Keratinocyte (primary cell): ENCODE data around the gene ALX1. TPM values are rescaled to one million over a fixed set of nuclear protein-coding genes. Genes with fewer than 3 reads are reported as not detected.

Source experiments
- DNase-seq: peaks from one replicate; pipeline ENCODE4 v3.0.0-alpha.2; 2011; ENCODE audit warnings: low read depth, missing footprints, low spot score
- FAIRE-seq: peaks from 2 replicates; lab custom pipeline; 2011; peaks lifted over from hg19 to GRCh38; lab: Jason Lieb, UNC
- H2AFZ ChIP-seq: 2 replicates; pipeline ENCODE4 v1.6.0; 2012; ENCODE audit warnings: low read length, control low read depth, inconsistent platforms; ENCODE audit not compliant: control insufficient read depth
- H3K27ac ChIP-seq: 2 replicates; pipeline ENCODE4 v1.5.1; 2011; ENCODE audit warnings: low read length; ENCODE audit not compliant: control insufficient read depth, insufficient read depth
- H3K27me3 ChIP-seq: 3 replicates; pipeline ENCODE4 v1.6.0; 2011; ENCODE audit warnings: low read length; ENCODE audit not compliant: control insufficient read depth, insufficient read depth; ENCODE audit errors: extremely low read depth
- H3K36me3 ChIP-seq, 2 experiments: 2 replicates in 1 of 2; 3 replicates in 1 of 2; pipeline ENCODE4 v1.5.1; 2011; ENCODE audit warnings: low read length in 2 of 2, mild to moderate bottlenecking in 1 of 2; ENCODE audit not compliant: control insufficient read depth in 2 of 2, insufficient read depth in 2 of 2; ENCODE audit errors: extremely low read depth in 1 of 2
- H3K4me1 ChIP-seq: 3 replicates; pipeline ENCODE4 v1.5.1; 2011; ENCODE audit warnings: low read length; ENCODE audit not compliant: control insufficient read depth, insufficient read depth; ENCODE audit errors: extremely low read depth
- H3K4me2 ChIP-seq: 3 replicates; pipeline ENCODE4 v1.6.0; 2011; ENCODE audit warnings: low read depth, low read length; ENCODE audit not compliant: control insufficient read depth, insufficient read depth; ENCODE audit errors: extremely low read depth
- H3K4me3 ChIP-seq, 3 experiments: fragments of 200-600 bp in 1 of 3; sonication (generic) in 1 of 3; 2 replicates in 2 of 3; 3 replicates in 1 of 3; pipeline ENCODE4 v1.5.1; 2011 to 2016; ENCODE audit warnings: low read length in 3 of 3, mild to moderate bottlenecking in 3 of 3, control low read depth in 2 of 3, inconsistent platforms in 1 of 3, low read depth in 1 of 3, mixed read lengths in 1 of 3, mixed run types in 1 of 3, moderate library complexity in 1 of 3; ENCODE audit not compliant: control insufficient read depth in 2 of 3, insufficient read depth in 2 of 3; ENCODE audit errors: extremely low read depth in 1 of 3
- H3K79me2 ChIP-seq: 2 replicates; pipeline ENCODE4 v1.6.0; 2012; ENCODE audit warnings: low read length; ENCODE audit not compliant: control insufficient read depth, insufficient read depth
- H3K9ac ChIP-seq: 3 replicates; pipeline ENCODE4 v1.6.0; 2011; ENCODE audit warnings: low read length; ENCODE audit not compliant: control insufficient read depth, insufficient read depth; ENCODE audit errors: extremely low read depth
- H3K9me1 ChIP-seq: 3 replicates; pipeline ENCODE4 v1.6.0; 2011; ENCODE audit warnings: low read length; ENCODE audit not compliant: control insufficient read depth, insufficient read depth; ENCODE audit errors: extremely low read depth
- H3K9me3 ChIP-seq: 2 replicates; pipeline ENCODE4 v1.5.1; 2012; ENCODE audit warnings: low read depth, low read length; ENCODE audit not compliant: control insufficient read depth
- H4K20me1 ChIP-seq: 3 replicates; pipeline ENCODE4 v1.6.0; 2011; ENCODE audit warnings: low read length; ENCODE audit not compliant: control insufficient read depth, insufficient read depth; ENCODE audit errors: extremely low read depth
- CTCF ChIP-seq, 3 experiments: IDR thresholded peaks in 1 of 3; conservative IDR thresholded peaks in 1 of 3; optimal IDR thresholded peaks in 1 of 3; 2 replicates in 2 of 3; 3 replicates in 1 of 3; pipeline versions ENCODE3 to v1.5.1; 2011; ENCODE audit warnings: low read length in 3 of 3, mild to moderate bottlenecking in 3 of 3, moderate library complexity in 2 of 3, control low read depth in 1 of 3, inconsistent platforms in 1 of 3; ENCODE audit not compliant: insufficient read depth in 2 of 3; ENCODE audit errors: extremely low read depth in 1 of 3
- EZH2 ChIP-seq: IDR thresholded peaks from one replicate; pipeline ENCODE4 v1.6.1; 2012; ENCODE audit warnings: inconsistent platforms, mild to moderate bottlenecking, low read length, moderate library complexity
- dilution Hi-C: fragments of 300-500 bp; cut with MboI; formaldehyde crosslinking; loops from one replicate; pipeline ENCODE4 v1.7.0; 2020; ENCODE audit warnings: low sequenced_read_pairs; ENCODE audit not compliant: extremely low pct_ligation_motif_present
- polyA plus RNA-seq, 5 experiments: library from polyadenylated mRNA; depleted of rRNA in 3 of 5; stranded (reverse) in 3 of 5; stranded (forward) in 1 of 5; unstranded in 1 of 5; fragments of >200 nt; gene quantifications; 1 replicate in 1 of 5; 2 replicates in 3 of 5; 3 replicates in 1 of 5; pipeline versions ENCODE4 v1.2.1 to v1.2.3, GENCODE V29; 2011 to 2012; ENCODE audit warnings: missing spikeins in 2 of 5, low read depth in 1 of 5, low replicate concordance in 1 of 5

ALX1 gene
- polyA plus RNA-seq, 1 donor (not counting 4 experiments of a cell fraction or from before 2014, with no cell fraction given): not detected

DNA sequence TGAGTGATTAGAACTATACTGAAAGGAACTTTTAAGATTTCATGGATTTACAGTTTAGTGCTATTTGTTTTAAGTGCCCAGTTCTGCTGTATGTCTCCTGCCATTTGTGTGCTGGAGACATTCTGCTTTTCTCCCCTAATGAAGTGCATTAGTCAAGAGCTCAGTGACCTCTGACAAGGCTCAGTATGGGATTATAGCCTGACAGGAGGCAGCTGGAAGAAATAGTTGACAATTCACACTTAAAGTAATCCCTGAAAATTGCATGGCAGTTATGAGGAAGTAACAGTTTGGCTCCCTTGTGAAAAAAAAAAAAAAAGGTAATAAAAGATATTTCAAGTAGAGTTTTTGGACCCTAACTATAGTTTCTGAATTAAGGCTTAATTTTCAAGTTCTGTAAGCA is 70.3 kb downstream of the ALX1 start:
- no peaks in the 10 kb centered on the region for H3K79me2 ChIP-seq
- no peak for FAIRE-seq
- no peak overlapping the region for H2AFZ ChIP-seq
- DNase-seq: no peak
- no peak overlapping the region for H3K4me2 ChIP-seq
- H3K4me1 ChIP-seq: no peaks in the 10 kb centered on the region
- TF ChIP-seq EZH2: no peak
- no peak for TF ChIP-seq CTCF (optimal IDR thresholded peaks at IDR 0.05 in 1 of 3, IDR thresholded peaks at IDR 0.05 in 1 of 3, conservative IDR thresholded peaks at IDR 0.05 in 1 of 3; ENCODE audit: extremely low read depth in 1 of 3, insufficient read depth in 2 of 3, low read length in 3 of 3)
- H4K20me1 ChIP-seq: no peaks in the 10 kb centered on the region
- H3K4me3 ChIP-seq: no peak overlapping the region
- dilution Hi-C loops: no loop called here
- H3K36me3 ChIP-seq: no peaks in the 10 kb centered on the region
- H3K9ac ChIP-seq: no peak overlapping the region
- H3K27ac ChIP-seq: no peak overlapping the region
- no peaks in the 10 kb centered on the region for H3K9me3 ChIP-seq
- no peaks in the 10 kb centered on the region for H3K27me3 ChIP-seq
- H3K9me1 ChIP-seq: no peaks in the 10 kb centered on the region

Other genes starting within 250 kb of the ALX1 start
- gene TSPAN19, start 243.9 kb upstream of the ALX1 start, polyA plus RNA-seq: 0.05 to 0.11 TPM (median 0.06 TPM) in 3 replicates
- gene LRRIQ1, start 243.9 kb upstream of the ALX1 start, polyA plus RNA-seq: 0.37 to 0.97 TPM (median 0.84 TPM) in 3 replicates